Subcutaneous abdominal adipose tissue (tissue), 5 donors: Measurements from ENCODE around the gene DAO.
A peak's percentile ranks its signal among the peaks of the same experiment; 100 is the strongest.
"Not testable (repeated sequence)": the region's sequence is repeated elsewhere in the genome, so short reads cannot be mapped to it uniquely, and the experiment has no call there.

Experiments used
- H3K27ac ChIP-seq: one replicate; pipeline ENCODE4 v1.7.0; 2013; ENCODE audit warnings: low read depth, mild to moderate bottlenecking, inconsistent platforms, low read length, moderate library complexity
- H3K27me3 ChIP-seq, 5 donors: one replicate each; pipeline ENCODE4 v1.7.0; 2013; ENCODE audit warnings: low read length in 5 of 5, inconsistent platforms in 1 of 5; ENCODE audit not compliant: control insufficient read depth in 5 of 5, insufficient read depth in 4 of 5
- H3K36me3 ChIP-seq, 5 donors: one replicate each; pipeline ENCODE4 v1.7.0; 2013; ENCODE audit warnings: low read length in 5 of 5; ENCODE audit not compliant: control insufficient read depth in 5 of 5, insufficient read depth in 5 of 5
- H3K4me1 ChIP-seq, 5 donors: one replicate each; pipeline ENCODE4 v1.7.0; 2013; ENCODE audit warnings: low read length in 5 of 5, mild to moderate bottlenecking in 3 of 5, moderate library complexity in 1 of 5; ENCODE audit not compliant: control insufficient read depth in 5 of 5, insufficient read depth in 5 of 5
- H3K4me3 ChIP-seq, 5 donors: one replicate each; pipeline ENCODE4 v1.7.0; 2013; ENCODE audit warnings: low read length in 5 of 5, low read depth in 1 of 5
- H3K9ac ChIP-seq, 5 donors: one replicate each; pipeline ENCODE4 v1.7.0; 2013; ENCODE audit warnings: low read length in 5 of 5, mild to moderate bottlenecking in 4 of 5, moderate library complexity in 3 of 5
- H3K9me3 ChIP-seq, 5 donors: one replicate each; pipeline ENCODE4 v1.7.0; 2013; ENCODE audit warnings: low read length in 5 of 5; ENCODE audit not compliant: control insufficient read depth in 5 of 5
- donor health status: healthy.
- donor health status: healthy.
- donor health status: healthy.
- donor health status: healthy.
- donor health status: healthy.

Gene DAO

GRCh38 chr12:108838194-108839017 lies 41.5 kb upstream of the DAO start:
- peak overlapping the region; percentile 86 for H3K27ac ChIP-seq
- no peak overlapping the region for H3K4me3 ChIP-seq
- peaks cover 26 to 88% (median 73%) of the 10 kb centered on the region in 5 donors for H3K4me1 ChIP-seq
- H3K36me3 ChIP-seq: peaks cover 0 to 22% (median 17%) of the 10 kb centered on the region in 5 donors
- no peaks in the 10 kb centered on the region for H3K27me3 ChIP-seq
- H3K9me3 ChIP-seq: no peaks in the 10 kb centered on the region
- H3K9ac ChIP-seq: peak overlapping the region in 3 of 5 donors; percentile 46 to 66 (median 62)

GRCh38 chr12:108839018-108839889 lies 40.6 kb upstream of the DAO start:
- Histone ChIP-seq H3K4me3 (no peak overlapping the region), H3K27ac (peak overlapping the region; percentile 86), H3K27me3 (no peaks in the 10 kb centered on the region), H3K4me1 (peaks cover 18 to 82% (median 66%) of the 10 kb centered on the region in 5 donors), H3K9ac (peak overlapping the region in 4 of 5 donors; percentile 24 to 62 (median 44)), H3K9me3 (no peaks in the 10 kb centered on the region), H3K36me3 (peaks cover 0 to 24% (median 16%) of the 10 kb centered on the region in 5 donors)

- H3K36me3 ChIP-seq: peaks cover 0 to 22% (median 14%) of the 10 kb centered on the region in 5 donors
- peaks cover 14 to 78% (median 60%) of the 10 kb centered on the region in 5 donors for H3K4me1 ChIP-seq
- H3K9ac ChIP-seq: peak overlapping the region in 4 of 5 donors; percentile 24 to 59 (median 44)
- peak overlapping the region; percentile 86 for H3K27ac ChIP-seq
- H3K27me3 ChIP-seq: no peaks in the 10 kb centered on the region
- H3K9me3 ChIP-seq: no peaks in the 10 kb centered on the region
- no peak overlapping the region for H3K4me3 ChIP-seq
These were observed 40.0 kb upstream of the DAO start for GRCh38 chr12:108839890-108840230.

GRCh38 chr12:108840605-108841332 lies 39.1 kb upstream of the DAO start:
- Histone ChIP-seq H3K27me3 (no peaks in the 10 kb centered on the region), H3K9me3 (no peaks in the 10 kb centered on the region), H3K27ac (peak overlapping the region; percentile 40), H3K9ac (no peak overlapping the region), H3K36me3 (peaks cover 0 to 20% (median 10%) of the 10 kb centered on the region in 5 donors), H3K4me1 (peaks cover 14 to 72% (median 57%) of the 10 kb centered on the region in 5 donors), H3K4me3 (no peak overlapping the region)

- H3K4me1 ChIP-seq: peaks cover 18 to 74% (median 62%) of the 10 kb centered on the region in 5 donors
- not testable (repeated sequence) for H3K27ac ChIP-seq, H3K27me3 ChIP-seq, H3K9ac ChIP-seq, H3K9me3 ChIP-seq, H3K4me3 ChIP-seq
- H3K36me3 ChIP-seq: peaks cover 0 to 28% (median 18%) of the 10 kb centered on the region in 5 donors
These were observed 38.1 kb upstream of the DAO start for GRCh38 chr12:108841825-108842224.

- H3K4me3 ChIP-seq: no peak overlapping the region
- no peaks in the 10 kb centered on the region for H3K9me3 ChIP-seq
- peaks cover 18 to 71% (median 67%) of the 10 kb centered on the region in 5 donors for H3K4me1 ChIP-seq
- H3K9ac ChIP-seq: no peak overlapping the region
- H3K36me3 ChIP-seq: peaks cover 0 to 34% (median 23%) of the 10 kb centered on the region in 5 donors
- no peak overlapping the region for H3K27ac ChIP-seq
- no peaks in the 10 kb centered on the region for H3K27me3 ChIP-seq
These were observed 37.5 kb upstream of the DAO start for GRCh38 chr12:108842361-108842760.

- Histone ChIP-seq H3K4me3 (no peak overlapping the region), H3K36me3 (peaks cover 0 to 42% (median 30%) of the 10 kb centered on the region in 5 donors), H3K4me1 (peaks cover 17 to 63% (median 60%) of the 10 kb centered on the region in 5 donors), H3K27me3 (no peaks in the 10 kb centered on the region), H3K9ac (no peak overlapping the region), H3K27ac (peak overlapping the region; percentile 2), H3K9me3 (no peaks in the 10 kb centered on the region)
These were observed 36.7 kb upstream of the DAO start for GRCh38 chr12:108843187-108843586.

GRCh38 chr12:108845696-108846095 lies 34.2 kb upstream of the DAO start:
- Histone ChIP-seq H3K9ac (peak overlapping the region in 1 of 5 donors; percentile 44), H3K4me1 (peaks cover 6 to 48% (median 47%) of the 10 kb centered on the region in 5 donors), H3K27ac (peak overlapping the region; percentile 14), H3K27me3 (no peaks in the 10 kb centered on the region), H3K4me3 (no peak overlapping the region), H3K9me3 (no peaks in the 10 kb centered on the region), H3K36me3 (peaks cover 0 to 54% (median 35%) of the 10 kb centered on the region in 5 donors)

- Histone ChIP-seq H3K9ac (peak overlapping the region in 1 of 5 donors; percentile 30), H3K36me3 (peaks cover 0 to 51% (median 33%) of the 10 kb centered on the region in 5 donors), H3K4me3 (no peak overlapping the region), H3K4me1 (peaks cover 6 to 52% (median 47%) of the 10 kb centered on the region in 5 donors), H3K27me3 (no peaks in the 10 kb centered on the region), H3K9me3 (no peaks in the 10 kb centered on the region), H3K27ac (peak overlapping the region; percentile 14)
These were observed 33.6 kb upstream of the DAO start for GRCh38 chr12:108846290-108846701.
